WTC11 (cell line): Measurements from ENCODE around the gene VCPKMT. TPM values are rescaled to one million over a fixed set of nuclear protein-coding genes. Genes with fewer than 3 reads are reported as not detected.

Experiments used
- ATAC-seq: fragments of 200-7000 bp; cut with Tn5 transposase; 2 replicates; pipeline ENCODE4 v1.10.0; 2021; ENCODE audit warnings: mild to moderate bottlenecking, moderate library complexity
- CTCF ChIA-PET: fragments of 300-600 bp; sonication (Branson Sonifier 250); formaldehyde crosslinking; loops from one replicate; lab custom pipeline; 2021; ENCODE audit warnings: antibody characterized with exemption; lab: Charles Lee
- POLR2A ChIA-PET: fragments of 350-600 bp; sonication (Branson Sonifier 250); formaldehyde crosslinking; loops from one replicate; lab custom pipeline; 2021; ENCODE audit warnings: antibody characterized with exemption; lab: Charles Lee
- DNase-seq: peaks from one replicate; pipeline ENCODE4 v3.0.0; 2021; ENCODE audit warnings: low spot score
- H3K27ac Mint-ChIP-seq: 2 replicates; pipeline ENCODE4 v1.8.0; 2021; ENCODE audit warnings: mixed read lengths
- H3K27me3 Mint-ChIP-seq: 2 replicates; pipeline ENCODE4 v1.8.0; 2021; ENCODE audit warnings: low read depth, mild to moderate bottlenecking, moderate library complexity, mixed read lengths
- H3K36me3 Mint-ChIP-seq: 2 replicates; pipeline ENCODE4 v1.8.0; 2021; ENCODE audit warnings: mixed read lengths
- H3K4me1 Mint-ChIP-seq: 2 replicates; pipeline ENCODE4 v1.8.0; 2022; ENCODE audit warnings: mixed read lengths
- H3K4me3 Mint-ChIP-seq: 2 replicates; pipeline ENCODE4 v1.8.0; 2021; ENCODE audit warnings: mild to moderate bottlenecking, moderate library complexity, mixed read lengths
- H3K9me3 Mint-ChIP-seq: 2 replicates; pipeline ENCODE4 v1.8.0; 2021; ENCODE audit warnings: mixed read lengths
- AFF4 ChIP-seq: sonication (generic); formaldehyde crosslinking; IDR thresholded peaks from 2 replicates; pipeline ENCODE4 v1.8.1; 2023; ENCODE audit warnings: mild to moderate bottlenecking, missing genetic modification reagents, borderline replicate concordance
- ATF1 ChIP-seq: sonication (generic); formaldehyde crosslinking; IDR thresholded peaks from 2 replicates; pipeline ENCODE4 v1.8.1; 2023; ENCODE audit warnings: mild to moderate bottlenecking, moderate library complexity, missing genetic modification reagents
- E2F4 ChIP-seq: sonication (generic); formaldehyde crosslinking; IDR thresholded peaks from 2 replicates; pipeline ENCODE4 v1.8.1; 2022; ENCODE audit warnings: low read depth, mild to moderate bottlenecking, moderate library complexity, missing genetic modification reagents, borderline replicate concordance
- IRF2 ChIP-seq: sonication (generic); formaldehyde crosslinking; IDR thresholded peaks from 2 replicates; pipeline ENCODE4 v1.8.0; 2022; ENCODE audit warnings: low read depth, missing genetic modification reagents, borderline replicate concordance
- MXD4 ChIP-seq: fragments of 250-450 bp; sonication (Bioruptor Pico); IDR thresholded peaks from 2 replicates; pipeline ENCODE4 v1.8.0; 2021; ENCODE audit warnings: mild to moderate bottlenecking, moderate library complexity, borderline replicate concordance
- PRDM15 ChIP-seq: sonication (generic); formaldehyde crosslinking; IDR thresholded peaks from 2 replicates; pipeline ENCODE4 v1.8.0; 2022; ENCODE audit warnings: missing genetic modification reagents
- SMAD4 ChIP-seq: sonication (generic); formaldehyde crosslinking; IDR thresholded peaks from 2 replicates; pipeline ENCODE4 v1.8.0; 2022; ENCODE audit warnings: mild to moderate bottlenecking, missing genetic modification reagents
- SP1 ChIP-seq: sonication (generic); formaldehyde crosslinking; conservative IDR thresholded peaks from 2 replicates; pipeline ENCODE4 v1.8.1; 2022; ENCODE audit warnings: missing genetic modification reagents
- TP53 ChIP-seq: sonication (generic); formaldehyde crosslinking; IDR thresholded peaks from 2 replicates; pipeline ENCODE4 v1.8.1; 2023; ENCODE audit warnings: mild to moderate bottlenecking, missing genetic modification reagents
- USF1 ChIP-seq: sonication (generic); formaldehyde crosslinking; IDR thresholded peaks from 2 replicates; pipeline ENCODE4 v1.8.0; 2022; ENCODE audit warnings: mild to moderate bottlenecking, missing genetic modification reagents
- ZNF219 ChIP-seq: sonication (generic); formaldehyde crosslinking; IDR thresholded peaks from 2 replicates; pipeline ENCODE4 v1.8.0; 2023; ENCODE audit warnings: missing genetic modification reagents, mild to moderate bottlenecking, borderline replicate concordance
- ZNF423 ChIP-seq: fragments of 250-450 bp; sonication (Bioruptor Pico); IDR thresholded peaks from 2 replicates; pipeline ENCODE4 v2.1.2; 2022; ENCODE audit warnings: mild to moderate bottlenecking, moderate library complexity
- total RNA-seq: library from RNA; stranded (reverse); gene quantifications from 3 replicates; pipeline ENCODE4 v1.2.3, GENCODE V29; 2021
- TF ChIP-seq, protein P1 (sequence below): fragments of 200-600 bp; IDR thresholded peaks from 2 replicates; pipeline ENCODE4 v1.8.0; 2022; ENCODE audit warnings: antibody characterized with exemption
- TF ChIP-seq, protein P2 (sequence below): sonication (generic); formaldehyde crosslinking; IDR thresholded peaks from 2 replicates; pipeline ENCODE4 v1.8.0; 2022; ENCODE audit warnings: mild to moderate bottlenecking, missing genetic modification reagents
- TF ChIP-seq, protein P3 (sequence below): fragments of 250-450 bp; sonication (Bioruptor Pico); IDR thresholded peaks from 2 replicates; pipeline ENCODE4 v1.9.0; 2021; ENCODE audit warnings: moderate library complexity, mild to moderate bottlenecking, inconsistent platforms, borderline replicate concordance

VCPKMT gene
- total RNA-seq, 1 experiment from 2014 or later = 11.5 TPM

GRCh38 chr14:50095895-50096294, 20.5 kb downstream of the VCPKMT start (continued):
- TF ChIP-seq AFF4 (CRISPR knock-in tag) (no peak), ZNF219 (no peak), ATF1 (CRISPR knock-in tag) (no peak)

DNA sequence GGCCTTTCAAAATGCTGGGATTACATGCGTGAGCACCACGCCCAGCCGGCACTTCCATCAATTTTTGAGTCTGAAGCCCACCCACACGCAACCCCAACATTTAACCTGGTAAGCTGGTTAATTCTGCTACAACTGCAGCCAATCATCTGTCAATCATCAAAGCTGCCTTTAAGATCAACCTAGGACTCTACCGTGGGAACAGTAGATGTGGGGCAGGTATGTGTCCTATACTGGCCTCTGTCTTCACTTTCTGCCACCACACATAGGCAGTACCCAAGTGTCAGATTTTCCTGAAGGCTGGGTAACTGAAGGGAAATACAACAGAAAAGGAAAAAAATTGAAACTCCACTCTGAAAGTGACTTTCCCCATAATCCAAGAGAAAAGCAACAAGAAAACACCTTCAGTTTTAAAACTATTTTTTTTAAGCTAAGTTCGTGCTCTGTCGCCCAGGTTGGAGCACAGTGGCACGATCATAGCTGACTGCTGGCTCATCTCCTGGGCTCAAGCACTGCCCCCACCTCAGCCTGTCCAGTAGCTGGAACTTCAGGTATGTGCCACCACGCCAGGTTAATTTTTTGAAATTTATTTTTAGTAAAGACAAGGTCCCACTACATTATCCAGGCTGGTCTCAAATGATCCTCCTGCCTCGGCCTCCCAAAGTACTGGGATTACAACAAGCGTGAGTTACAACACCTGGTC, 22.2 kb downstream of the VCPKMT start:
- Mint-ChIP-seq H3K36me3 (no peaks in the 10 kb centered on the region), H3K9me3 (no peaks in the 10 kb centered on the region), H3K27ac (no peak overlapping the region), H3K4me3 (no peak overlapping the region), H3K27me3 (no peaks in the 10 kb centered on the region), H3K4me1 (peaks cover 18% of the 10 kb centered on the region)
- ATAC-seq (no peak), DNase-seq (no peak)
- ChIA-PET CTCF (interaction anchor here (0.9 to 1.4 kb wide), 2 partner anchors 215 to 242 kb away, joined by 3 to 11 read pairs; partner anchors contain the start of gene NEMF), POLR2A (no interaction called here)
- no peak for TF ChIP-seq TP53 (CRISPR knock-in tag)
- no peak for TF ChIP-seq AFF4 (CRISPR knock-in tag)
- no peak for TF ChIP-seq SMAD4 (CRISPR knock-in tag)
- no peak for TF ChIP-seq ZNF423 (CRISPR knock-in tag)
- TF ChIP-seq USF1 (CRISPR knock-in tag) = no peak
- TF ChIP-seq, protein P1, sequence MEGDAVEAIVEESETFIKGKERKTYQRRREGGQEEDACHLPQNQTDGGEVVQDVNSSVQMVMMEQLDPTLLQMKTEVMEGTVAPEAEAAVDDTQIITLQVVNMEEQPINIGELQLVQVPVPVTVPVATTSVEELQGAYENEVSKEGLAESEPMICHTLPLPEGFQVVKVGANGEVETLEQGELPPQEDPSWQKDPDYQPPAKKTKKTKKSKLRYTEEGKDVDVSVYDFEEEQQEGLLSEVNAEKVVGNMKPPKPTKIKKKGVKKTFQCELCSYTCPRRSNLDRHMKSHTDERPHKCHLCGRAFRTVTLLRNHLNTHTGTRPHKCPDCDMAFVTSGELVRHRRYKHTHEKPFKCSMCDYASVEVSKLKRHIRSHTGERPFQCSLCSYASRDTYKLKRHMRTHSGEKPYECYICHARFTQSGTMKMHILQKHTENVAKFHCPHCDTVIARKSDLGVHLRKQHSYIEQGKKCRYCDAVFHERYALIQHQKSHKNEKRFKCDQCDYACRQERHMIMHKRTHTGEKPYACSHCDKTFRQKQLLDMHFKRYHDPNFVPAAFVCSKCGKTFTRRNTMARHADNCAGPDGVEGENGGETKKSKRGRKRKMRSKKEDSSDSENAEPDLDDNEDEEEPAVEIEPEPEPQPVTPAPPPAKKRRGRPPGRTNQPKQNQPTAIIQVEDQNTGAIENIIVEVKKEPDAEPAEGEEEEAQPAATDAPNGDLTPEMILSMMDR = no peak
- TF ChIP-seq E2F4 = no peak
- TF ChIP-seq IRF2 (CRISPR knock-in tag) = no peak
- TF ChIP-seq MXD4 (CRISPR knock-in tag) = no peak
- no peak for TF ChIP-seq SP1
- TF ChIP-seq, protein P2, sequence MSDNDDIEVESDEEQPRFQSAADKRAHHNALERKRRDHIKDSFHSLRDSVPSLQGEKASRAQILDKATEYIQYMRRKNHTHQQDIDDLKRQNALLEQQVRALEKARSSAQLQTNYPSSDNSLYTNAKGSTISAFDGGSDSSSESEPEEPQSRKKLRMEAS (CRISPR knock-in tag) = no peak
- no peak for TF ChIP-seq PRDM15 (CRISPR knock-in tag)
- TF ChIP-seq, protein P3, sequence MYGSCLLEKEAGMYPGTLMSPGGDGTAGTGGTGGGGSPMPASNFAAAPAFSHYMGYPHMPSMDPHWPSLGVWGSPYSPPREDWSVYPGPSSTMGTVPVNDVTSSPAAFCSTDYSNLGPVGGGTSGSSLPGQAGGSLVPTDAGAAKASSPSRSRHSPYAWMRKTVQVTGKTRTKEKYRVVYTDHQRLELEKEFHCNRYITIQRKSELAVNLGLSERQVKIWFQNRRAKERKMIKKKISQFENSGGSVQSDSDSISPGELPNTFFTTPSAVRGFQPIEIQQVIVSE (CRISPR knock-in tag) = no peak
